ENCODE measurements around the gene RERE.
A peak's percentile ranks its signal among the peaks of the same experiment; 100 is the strongest.

Gene RERE

GRCh38 chr1:8817412-8818324 is at the start of gene RERE:
Gene RERE (minus strand): TSS chr1:8817640.
- DNase-seq (ENCODE audit: low read depth in 2 of 2): peak; percentile 94

- peak in 1 of 2 donors; percentile 44 for DNase-seq (ENCODE audit: low read depth in 2 of 2)
Measured at GRCh38 chr1:8866792-8867415, 49.5 kb upstream of the RERE start.

GRCh38 chr1:8866173-8866791 is 48.8 kb upstream of the RERE start:
- DNase-seq (ENCODE audit: low read depth in 2 of 2): no peak

GRCh38 chr1:8864713-8865344 is 47.4 kb upstream of the RERE start:
- no peak for DNase-seq (ENCODE audit: low read depth in 2 of 2)

DNA sequence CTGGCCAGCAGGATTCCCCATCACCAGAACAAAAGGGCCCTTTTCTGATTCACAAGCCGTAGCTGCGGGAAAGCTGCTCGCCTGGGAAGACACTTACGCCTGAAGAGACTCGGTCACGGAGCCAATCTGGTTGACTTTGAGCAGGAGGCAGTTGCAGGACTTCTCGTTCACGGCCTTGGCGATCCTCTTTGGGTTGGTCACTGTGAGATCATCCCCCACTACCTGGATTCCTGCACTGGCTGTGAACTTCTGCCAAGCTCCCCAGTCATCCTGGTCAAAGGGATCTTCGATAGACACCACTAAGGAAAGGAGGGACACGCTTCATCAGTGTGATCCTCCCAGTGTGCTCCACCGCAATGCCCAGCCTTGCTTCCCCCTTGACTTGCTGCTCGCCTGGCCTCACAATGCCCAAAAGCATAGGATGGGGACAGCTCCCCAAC is 46.4 kb upstream of the RERE start:
- DNase-seq (ENCODE audit: low read depth in 2 of 2): no peak

DNA sequence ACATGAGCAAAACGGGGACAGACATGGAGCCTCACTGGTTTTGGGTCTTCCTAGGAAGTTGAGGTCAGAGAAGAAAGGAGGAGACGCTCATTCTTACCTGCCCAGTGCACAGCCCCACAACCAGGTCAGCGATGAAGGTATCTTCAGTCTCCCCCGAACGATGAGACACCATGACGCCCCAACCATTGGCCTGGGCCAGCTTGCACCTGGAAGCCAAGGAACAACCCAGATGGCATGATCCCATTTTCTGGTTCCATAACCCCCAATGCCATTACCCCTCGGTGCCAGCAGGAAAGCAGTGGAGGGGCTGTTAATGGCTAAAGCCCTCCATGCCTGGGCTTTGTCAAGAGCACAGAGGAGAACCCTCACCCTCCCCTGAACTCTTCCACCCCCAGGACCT is 45.7 kb upstream of the RERE start:
- no peak for DNase-seq (ENCODE audit: low read depth in 2 of 2)

- DNase-seq (ENCODE audit: low read depth in 2 of 2): no peak
Measured at GRCh38 chr1:8862528-8862927, 45.1 kb upstream of the RERE start.

DNA sequence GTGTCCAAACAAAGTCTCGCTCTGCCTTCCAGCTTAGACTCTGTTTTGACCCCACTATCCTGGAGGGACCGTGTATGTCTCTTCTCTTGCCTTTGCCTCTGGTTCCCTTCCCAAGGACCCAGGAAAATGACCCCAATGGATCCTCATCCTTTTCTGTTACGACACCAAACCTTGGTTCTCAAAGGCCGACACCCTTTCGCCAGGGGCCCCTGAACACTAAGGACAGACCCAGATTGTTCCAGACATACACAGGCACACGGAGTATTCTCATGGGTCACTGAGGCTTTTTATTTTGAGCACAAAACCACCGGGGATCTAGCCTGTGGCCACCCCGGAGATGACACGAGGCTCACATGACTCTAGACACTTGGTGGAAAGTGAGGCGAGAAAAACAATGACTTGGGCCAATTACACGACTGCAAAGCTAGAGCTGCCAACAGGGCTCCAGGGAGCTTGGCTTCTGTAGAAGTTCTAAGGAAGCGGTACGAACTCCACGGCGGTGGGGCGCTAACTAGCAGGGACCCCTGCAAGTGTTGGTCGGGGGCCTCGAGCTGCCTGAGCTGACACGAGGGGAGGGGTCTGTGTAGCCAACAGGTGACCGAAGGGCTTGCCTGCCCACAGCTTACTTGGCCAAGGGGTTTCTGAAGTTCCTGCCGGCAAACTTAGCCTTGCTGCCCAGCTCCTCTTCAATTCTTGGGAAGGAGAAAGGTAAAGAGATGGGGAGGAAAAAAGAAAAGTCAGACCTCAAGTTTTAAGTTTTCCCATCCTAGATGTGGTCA is 43.5 kb upstream of the RERE start:
- DNase-seq (ENCODE audit: low read depth in 2 of 2): no peak

DNA sequence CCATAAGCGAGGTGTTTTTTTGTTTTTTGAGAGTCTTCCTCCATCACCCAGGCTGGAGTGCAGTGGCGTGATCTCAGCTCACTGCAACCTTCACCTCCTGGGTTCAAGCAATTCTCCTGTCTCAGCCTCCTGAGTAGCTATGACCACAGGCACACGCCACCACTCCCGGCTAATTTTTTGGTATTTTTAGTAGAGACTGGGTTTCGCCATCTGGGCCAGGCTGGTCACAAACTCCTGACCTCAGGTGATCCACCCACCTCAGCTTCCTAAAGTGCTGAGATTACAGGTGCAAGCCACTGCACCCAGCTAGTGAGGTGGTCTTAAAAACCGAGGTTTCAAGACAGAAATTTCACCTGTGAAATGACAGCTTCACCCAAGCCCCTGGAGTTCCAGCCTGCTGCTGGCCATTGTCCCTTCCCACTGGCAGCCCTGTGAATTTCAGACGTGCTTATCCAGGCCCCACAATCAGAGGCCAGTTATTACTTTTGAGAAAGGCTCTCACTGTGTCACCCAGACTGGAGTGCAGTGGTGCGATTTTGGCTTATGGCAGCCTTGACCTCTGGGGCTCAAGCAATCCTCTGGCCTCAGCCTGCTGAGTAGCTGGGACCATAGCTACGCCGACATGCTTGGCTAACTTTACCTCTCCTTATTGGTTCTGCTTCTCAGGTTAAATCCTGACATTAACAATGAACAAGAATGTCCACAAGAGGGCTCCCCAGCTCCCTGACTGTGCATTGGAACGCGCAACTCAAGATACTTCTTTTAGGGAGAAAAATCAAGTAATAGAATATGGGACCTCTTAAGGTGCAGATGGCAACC is 41.7 kb upstream of the RERE start:
- DNase-seq (ENCODE audit: low read depth in 2 of 2): no peak

- DNase-seq (ENCODE audit: low read depth in 2 of 2): no peak
Measured at GRCh38 chr1:8858112-8858668, 40.8 kb upstream of the RERE start.

DNA sequence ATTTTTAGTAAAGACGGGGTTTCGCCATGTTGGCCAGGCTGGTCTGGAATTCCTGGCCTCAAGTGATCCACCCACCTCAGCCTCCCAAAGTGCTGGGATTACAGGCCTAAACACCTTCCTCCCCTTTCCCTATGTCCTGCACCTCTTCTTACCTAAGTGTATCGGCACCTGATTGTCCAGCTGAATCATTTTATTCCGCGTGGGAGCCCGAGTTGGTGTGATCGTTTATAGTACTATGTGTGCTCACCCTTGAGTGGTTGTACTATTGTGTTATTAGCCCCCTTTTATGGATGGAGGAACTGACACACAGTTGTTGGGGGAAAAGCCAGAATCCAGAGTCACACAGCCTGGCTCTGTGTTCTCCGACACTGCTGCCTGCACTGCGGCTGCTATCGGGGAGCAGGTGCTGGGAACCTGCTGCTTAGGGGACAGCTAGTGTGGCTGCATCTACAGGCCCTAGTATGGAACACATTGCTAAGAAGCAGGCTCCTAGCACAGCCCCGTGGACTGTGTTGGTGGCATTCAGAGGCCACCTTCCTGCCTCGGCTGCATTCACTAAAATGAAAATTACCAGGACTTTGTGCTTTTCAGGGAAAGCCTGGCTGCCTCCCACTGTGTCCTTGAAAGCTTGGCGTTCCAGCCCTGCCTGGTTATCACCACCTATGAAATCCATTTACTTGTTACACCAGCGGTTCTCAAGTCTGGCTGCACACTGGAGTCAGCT is 39.4 kb upstream of the RERE start:
- DNase-seq (ENCODE audit: low read depth in 2 of 2): no peak

DNA sequence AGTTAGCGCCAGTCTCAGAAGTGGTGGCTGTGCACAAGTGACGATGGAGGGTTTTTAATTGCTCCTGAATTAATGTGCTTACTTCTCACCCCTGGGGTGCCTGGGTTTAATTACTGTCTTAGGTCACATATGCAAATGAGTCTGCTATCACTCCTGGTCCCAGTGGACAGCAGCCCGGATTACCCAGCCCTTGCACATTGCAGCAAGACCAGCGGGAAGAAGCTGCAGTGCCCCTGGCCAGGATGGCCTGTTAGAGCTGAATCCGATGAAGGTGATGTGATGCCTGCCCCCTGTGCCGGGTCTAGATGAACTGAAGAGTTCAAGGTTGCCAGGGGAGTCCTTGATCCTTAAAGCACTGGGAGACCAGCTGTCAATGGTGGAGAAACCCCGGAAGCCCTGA is 36.8 kb upstream of the RERE start:
- DNase-seq (ENCODE audit: low read depth in 2 of 2): no peak

GRCh38 chr1:8851060-8851459 is 33.6 kb upstream of the RERE start:
- no peak for DNase-seq (ENCODE audit: low read depth in 2 of 2)

DNA sequence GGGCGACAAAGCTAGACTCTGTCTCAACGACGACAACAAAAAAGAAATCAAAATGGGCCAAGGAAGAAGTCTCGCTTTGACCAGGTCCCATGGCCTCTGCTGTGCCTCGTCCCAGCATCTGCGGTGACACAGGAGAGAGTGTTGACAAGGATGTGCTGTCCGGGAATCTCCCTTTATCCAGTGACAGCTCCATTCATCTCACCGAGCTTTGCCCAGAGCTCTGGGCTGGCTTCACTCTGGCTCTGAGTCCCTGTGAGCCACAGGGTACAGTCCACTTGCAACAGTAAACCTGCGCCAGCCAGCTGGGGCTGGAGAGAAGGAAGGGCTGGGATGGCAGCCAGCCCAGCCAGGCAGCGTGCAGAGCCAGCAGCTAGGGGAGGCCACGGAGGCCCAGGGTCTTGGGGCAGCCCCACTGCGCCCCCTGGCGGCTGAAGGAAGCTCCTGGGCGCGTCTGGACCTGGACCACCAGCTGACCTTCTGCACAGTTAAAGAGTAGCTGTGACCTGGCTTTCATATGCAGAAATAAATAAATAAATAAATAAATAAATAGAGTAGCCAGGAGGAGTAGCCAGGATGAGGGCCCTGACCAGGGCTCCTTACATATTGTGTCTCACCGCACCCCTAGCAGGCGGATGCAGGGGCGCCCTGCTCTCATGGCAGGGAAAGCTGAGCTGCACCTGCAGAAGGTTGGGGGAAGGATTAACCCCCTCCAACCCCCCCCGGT is 31.4 kb upstream of the RERE start:
- DNase-seq (ENCODE audit: low read depth in 2 of 2): peak; percentile 62 to 66

GRCh38 chr1:8847990-8848389 is 30.6 kb upstream of the RERE start:
- DNase-seq (ENCODE audit: low read depth in 2 of 2): no peak

- no peak for DNase-seq (ENCODE audit: low read depth in 2 of 2)
Measured at GRCh38 chr1:8846263-8846662, 28.8 kb upstream of the RERE start.

DNA sequence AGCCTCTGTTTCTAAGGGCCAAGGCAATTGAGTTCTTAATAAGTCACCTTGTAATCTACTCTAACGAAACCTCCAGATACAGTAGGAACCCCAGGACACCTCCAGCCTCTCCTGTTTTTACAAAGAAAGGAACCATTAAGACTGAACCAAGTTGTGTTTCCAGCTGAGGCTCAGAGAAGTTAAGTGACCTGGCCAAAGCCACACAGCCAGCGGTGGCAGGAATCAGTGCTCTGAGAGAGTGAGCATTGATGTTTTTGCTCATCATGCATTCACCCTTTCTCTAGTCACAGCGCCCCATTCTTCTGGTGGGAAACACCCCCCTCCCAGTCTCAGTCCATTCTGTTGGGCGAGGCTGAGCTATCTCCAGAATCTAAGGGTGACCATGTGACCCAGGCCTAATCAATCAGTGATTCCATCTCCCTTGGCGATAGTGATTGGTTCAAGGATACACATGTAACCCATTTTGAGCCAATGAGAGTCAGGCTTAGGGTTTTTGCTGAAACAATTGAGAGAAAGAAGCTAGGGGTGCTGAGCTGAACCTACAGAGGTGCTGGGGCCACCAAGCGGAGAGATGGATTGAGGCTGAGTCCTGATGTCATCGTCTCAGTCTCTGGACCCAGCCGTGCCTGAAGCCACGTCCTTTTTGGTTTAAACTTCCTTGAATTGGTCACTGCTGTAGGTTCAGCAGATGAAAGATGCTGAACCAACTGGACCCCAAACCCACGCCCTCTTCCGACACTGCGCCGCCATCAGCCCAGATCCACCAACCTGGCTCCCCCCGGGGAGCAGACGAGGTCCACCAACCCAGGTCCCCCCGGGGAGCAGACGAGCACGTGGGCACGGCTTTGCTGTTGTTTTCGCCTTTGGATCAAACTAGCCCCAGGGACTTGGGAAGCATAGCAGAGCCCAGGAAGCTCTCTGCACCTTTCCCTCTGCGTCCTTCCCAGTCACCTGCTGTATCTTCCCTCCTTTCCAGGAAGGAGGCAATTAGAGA is 28.0 kb upstream of the RERE start:
- no peak for DNase-seq (ENCODE audit: low read depth in 2 of 2)

Measured in stimulated activated CD8-positive, alpha-beta memory T cell treated with anti-CD3 and anti-CD28 coated beads, Interleukin-15, amount 100 ng/mL, for 48 hours (primary cell).